ENCODE data around the gene RNASE13. TPM values are rescaled to one million over a fixed set of nuclear protein-coding genes. Genes with fewer than 3 reads are reported as not detected.
A peak's percentile ranks its signal among the peaks of the same experiment; 100 is the strongest.

RNASE13 gene
- total RNA-seq, 1 experiment from 2014 or later = not detected

- DNase-seq = no peak
- peak overlapping the region; percentile 76 for H3K4me2 ChIP-seq (ENCODE audit: insufficient read depth, insufficient read length, low read length)
- H3K14ac ChIP-seq (ENCODE audit: insufficient read depth, low read length) = no peak overlapping the region
- no peak overlapping the region for H2BK20ac ChIP-seq (ENCODE audit: low read depth, low read length, poor library complexity, severe bottlenecking)
- H3K27ac Mint-ChIP-seq = peak overlapping the region; percentile 87 to 95 (median 90); a peak in 6 of 7 replicates
- no peak for TF ChIP-seq CTCF (conservative IDR thresholded peaks at IDR 0.05)
- no peak overlapping the region for H2AK5ac ChIP-seq (ENCODE audit: insufficient read length, low read length)
- H4K5ac ChIP-seq (ENCODE audit: insufficient read length, low read depth, low read length) = no peak overlapping the region
- no peak overlapping the region for H2BK12ac ChIP-seq (ENCODE audit: insufficient read length, low read depth, low read length)
- no peak overlapping the region for H2BK120ac ChIP-seq (ENCODE audit: low read depth, low read length, poor library complexity, severe bottlenecking)
- no peak overlapping the region for H3K18ac ChIP-seq (ENCODE audit: insufficient read length, low read depth, low read length)
- peaks cover 26 to 27% of the 10 kb centered on the region in 2 experiments for H3K4me1 Mint-ChIP-seq
- no peak overlapping the region for H3K27ac ChIP-seq (ENCODE audit: insufficient read length, low read depth, low read length)
- peak overlapping the region; percentile 88 to 96 for H3K4me3 Mint-ChIP-seq
- no peaks in the 10 kb centered on the region for H3K79me2 ChIP-seq (ENCODE audit: insufficient read depth, low read length)
- H3K56ac ChIP-seq (ENCODE audit: insufficient read length, low read depth, low read length) = no peak overlapping the region
- no peaks in the 10 kb centered on the region for H3K9me3 Mint-ChIP-seq
- peaks cover 33 to 48% (median 43%) of the 10 kb centered on the region in 3 experiments for H3K36me3 Mint-ChIP-seq (ENCODE audit: insufficient read depth in 1 of 3, low read depth in 3 of 3)
- H3K27me3 Mint-ChIP-seq (ENCODE audit: low read depth) = peaks cover 15% of the 10 kb centered on the region
- H3T11ph ChIP-seq (ENCODE audit: low read length) = no peak overlapping the region
- H3K9ac ChIP-seq (ENCODE audit: extremely low read depth, insufficient read length, low read length) = no peak overlapping the region
- no peak overlapping the region for H2BK15ac ChIP-seq (ENCODE audit: low read depth, low read length)
- no CpG with 5 or more reads among the region's 4 CpGs for WGBS (ENCODE audit: extremely low coverage, insufficient read length, low lambda C conversion rate)
- no peaks in the 10 kb centered on the region for H3K79me1 ChIP-seq (ENCODE audit: insufficient read depth, low read depth, low read length, poor library complexity, severe bottlenecking)
- H4K20me1 ChIP-seq (ENCODE audit: control insufficient read depth, insufficient read depth, insufficient read length) = no peaks in the 10 kb centered on the region
- no peak overlapping the region for H4K91ac ChIP-seq (ENCODE audit: insufficient read length, low read depth, low read length)
- no peak overlapping the region for H2BK5ac ChIP-seq (ENCODE audit: insufficient read length, low read length)
- no peak overlapping the region for H3K23ac ChIP-seq (ENCODE audit: insufficient read length, low read depth, low read length)
- peaks cover 4% of the 10 kb centered on the region; the same call in 1 of the 2 replicates for H3K4me1 ChIP-seq (ENCODE audit: insufficient read depth, low read length)
- no peak overlapping the region for H3K4ac ChIP-seq (ENCODE audit: low read depth, low read length)
- no peak overlapping the region for H2AFZ ChIP-seq (ENCODE audit: low read length)
- peaks cover 31% of the 10 kb centered on the region for H3K23me2 ChIP-seq (ENCODE audit: insufficient read length, low read depth, low read length, poor library complexity, severe bottlenecking)
- no peak overlapping the region for H4K8ac ChIP-seq (replicated peaks; ENCODE audit: insufficient read length, low read depth, low read length)
- no peaks in the 10 kb centered on the region for H3K27me3 ChIP-seq (ENCODE audit: insufficient read depth, low read length)
- no peaks in the 10 kb centered on the region for H3K9me3 ChIP-seq (ENCODE audit: control insufficient read depth, low read depth, low read length)
Measured at GRCh38 chr14:21072031-21072473, 37.4 kb upstream of the RNASE13 start.
